Mucosa of descending colon (tissue), 3 donors: ENCODE data around the gene POU4F3. TPM values are rescaled to one million over a fixed set of nuclear protein-coding genes. Genes with fewer than 3 reads are reported as not detected.
A peak's percentile ranks its signal among the peaks of the same experiment; 100 is the strongest.
"Not testable (repeated sequence)": the region's sequence is repeated elsewhere in the genome, so short reads cannot be mapped to it uniquely, and the experiment has no call there.

Experiments used
- ATAC-seq: fragments of 200-7000 bp; cut with Tn5 transposase; one replicate; pipeline ENCODE4 v1.9.1; 2020; ENCODE audit warnings: mild to moderate bottlenecking, moderate library complexity
- DNase-seq, 3 donors: peaks; one replicate each; pipeline ENCODE4 v3.0.0-alpha.2; 2020
- H3K36me3 ChIP-seq: fragments of 200-600 bp; one replicate; pipeline ENCODE4 v1.8.0; 2021; ENCODE audit warnings: low read depth, mild to moderate bottlenecking
- H3K4me1 ChIP-seq: fragments of 200-600 bp; one replicate; pipeline ENCODE4 v1.8.0; 2021; ENCODE audit warnings: low read depth, mild to moderate bottlenecking
- H3K4me3 ChIP-seq: fragments of 200-600 bp; one replicate; pipeline ENCODE4 v1.8.0; 2021; ENCODE audit warnings: mild to moderate bottlenecking
- H3K9me3 ChIP-seq: fragments of 200-600 bp; one replicate; pipeline ENCODE4 v1.8.0; 2021; ENCODE audit warnings: mild to moderate bottlenecking
- CTCF ChIP-seq: fragments of 200-600 bp; IDR thresholded peaks from one replicate; pipeline ENCODE4 v1.8.0; 2022; ENCODE audit warnings: antibody characterized with exemption, mild to moderate bottlenecking
- intact Hi-C, 2 donors: fragments of 100-400 bp; cut with DNase I in 1 of 2; cut with micrococcal nuclease in 1 of 2; formaldehyde crosslinking; loops; one replicate each; pipeline versions ENCODE4 v1.11.0 to v1.11.1; 2022; cut with DNase I, micrococcal nuclease
- long read RNA-seq, 2 donors: library from polyadenylated mRNA; unstranded; transcript quantifications; one replicate each; pipeline ENCODE4 v2.0.0, GENCODE V29; 2019 to 2021
- total RNA-seq, 3 donors: library from RNA; stranded (reverse); fragmentation: NEBNext Ultra II Directional in 2 of 3; extraction: Animal tissue kit (Norgen Biotek cat#: 25700) in 2 of 3; gene quantifications; one replicate each; pipeline versions ENCODE4 v1.2.1 to v1.2.4, GENCODE V29; 2021 to 2023
- donor health status: DM: no; HTN: no; CAD: no; lungs with moderate emphysema.
- donor health status: DM: no; HTN: no; CAD: no.
- donor health status: DM: no; HTN: yes; CAD: no.

The POU4F3 gene
- not detected for total RNA-seq
- long read RNA-seq, donor 1 = 0 reads
- long read RNA-seq, donor 2 = 0 reads

GRCh38 chr5:146338774-146339714 lies at the start of gene POU4F3:
TSS of gene POU4F3 (plus strand) at chr5:146338839. CDS start at chr5:146339113, 274 bp downstream.
- Histone ChIP-seq H3K9me3 (no peaks in the 10 kb centered on the region), H3K4me3 (no peak within 1 kb of the TSS)

GRCh38 chr5:146290318-146290717 lies 48.3 kb upstream of the POU4F3 start:
- no peak for TF ChIP-seq CTCF
- H3K4me3 ChIP-seq = no peak overlapping the region
- DNase-seq = no peak
- intact Hi-C loops = loop anchor here in 1 of 2 donors (10.0 kb wide), 1 partner anchor 114 kb away; no protein-coding TSS in a partner anchor
- no peaks in the 10 kb centered on the region for H3K36me3 ChIP-seq
- H3K9me3 ChIP-seq = no peaks in the 10 kb centered on the region
- H3K4me1 ChIP-seq = no peaks in the 10 kb centered on the region
- no peak for ATAC-seq

More at GRCh38 chr5:146338774-146339714, at the start of gene POU4F3:
- TF ChIP-seq CTCF = no peak
- intact Hi-C loops = no loop called here
- DNase-seq = no peak
- H3K36me3 ChIP-seq = no peaks in the 10 kb centered on the region
- ATAC-seq = no peak
- H3K4me1 ChIP-seq = no peaks in the 10 kb centered on the region

- DNase-seq (peak in 1 of 3 donors; percentile 6), ATAC-seq (peak; percentile 34)
- H3K4me3 ChIP-seq = no peak overlapping the region
- no peaks in the 10 kb centered on the region for H3K36me3 ChIP-seq
- intact Hi-C loops = loop anchor here in 1 of 2 donors (10.0 kb wide), 1 partner anchor 113 kb away; no protein-coding TSS in a partner anchor
- no peaks in the 10 kb centered on the region for H3K9me3 ChIP-seq
- no peaks in the 10 kb centered on the region for H3K4me1 ChIP-seq
- TF ChIP-seq CTCF = no peak
These were observed 47.1 kb upstream of the POU4F3 start for GRCh38 chr5:146291421-146292074.

GRCh38 chr5:146296245-146296644 lies 42.4 kb upstream of the POU4F3 start:
- intact Hi-C loops = loop anchor here in 1 of 2 donors (10.0 kb wide), 1 partner anchor 109 kb away; no protein-coding TSS in a partner anchor
- Histone ChIP-seq H3K4me1 (no peaks in the 10 kb centered on the region), H3K4me3 (no peak overlapping the region), H3K9me3 (no peaks in the 10 kb centered on the region), H3K36me3 (no peaks in the 10 kb centered on the region)
- ATAC-seq (no peak), DNase-seq (no peak)
- TF ChIP-seq CTCF = no peak

GRCh38 chr5:146298920-146299319 lies 39.7 kb upstream of the POU4F3 start:
- not testable (repeated sequence) for H3K4me1 ChIP-seq, H3K4me3 ChIP-seq, H3K36me3 ChIP-seq, ATAC-seq, DNase-seq, H3K9me3 ChIP-seq
- intact Hi-C loops = loop anchor here in 1 of 2 donors (10.0 kb wide), 1 partner anchor 106 kb away; no protein-coding TSS in a partner anchor
